ENCODE measurements around the gene CAMK4.

GRCh38 chr5:111294551-111294950 lies 70.4 kb downstream of the CAMK4 start:
- TF ChIP-seq CTCF (conservative IDR thresholded peaks at IDR 0.05) (no peak), EZH2 (IDR thresholded peaks at IDR 0.05; ENCODE audit: low read depth) (no peak)

Measured in PC-9 (cell line).